Heart right ventricle (tissue), 16 donors: Measurements from ENCODE around the gene COL13A1. TPM values are rescaled to one million over a fixed set of nuclear protein-coding genes. Genes with fewer than 3 reads are reported as not detected.

Experiments
- ATAC-seq, 8 donors: fragments of 200-7000 bp; cut with Tn5 transposase; one replicate each; pipeline ENCODE4 v1.9.1; 2020; ENCODE audit warnings: mild to moderate bottlenecking in 8 of 8, moderate library complexity in 8 of 8, moderate number of reproducible peaks in 1 of 8
- DNase-seq, 2 donors: peaks; one replicate each; pipeline ENCODE4 v3.0.0-alpha.2; 2020
- H3K27ac ChIP-seq, 10 donors: fragments of 200-600 bp; sonication (generic) in 2 of 10; one replicate each; pipeline versions ENCODE4 v1.5.0 to v1.8.0; 2020 to 2022; ENCODE audit warnings: mild to moderate bottlenecking in 3 of 10
- H3K27me3 ChIP-seq, 7 donors: fragments of 200-600 bp; one replicate each; pipeline ENCODE4 v1.8.0; 2021 to 2022; ENCODE audit warnings: mild to moderate bottlenecking in 2 of 7
- H3K36me3 ChIP-seq, 9 donors: fragments of 200-600 bp; sonication (generic) in 1 of 9; one replicate each; pipeline versions ENCODE4 v1.5.0 to v1.8.0; 2020 to 2022; ENCODE audit warnings: mild to moderate bottlenecking in 2 of 9
- H3K4me1 ChIP-seq, 9 donors: fragments of 200-600 bp; sonication (generic) in 1 of 9; one replicate each; pipeline versions ENCODE4 v1.5.0 to v1.8.0; 2020 to 2022; ENCODE audit warnings: mild to moderate bottlenecking in 4 of 9
- H3K4me3 ChIP-seq, 10 donors: fragments of 200-600 bp; sonication (generic) in 2 of 10; one replicate each; pipeline versions ENCODE4 v1.5.0 to v1.8.0; 2020 to 2022; ENCODE audit warnings: mild to moderate bottlenecking in 7 of 10, moderate library complexity in 2 of 10
- H3K9me3 ChIP-seq, 11 donors: fragments of 200-600 bp in 10 of 11; sonication (generic) in 2 of 11; one replicate each; pipeline versions ENCODE4 v1.5.0 to v1.8.0; 2013 to 2022; ENCODE audit warnings: mild to moderate bottlenecking in 2 of 11, control low read depth in 1 of 11, moderate library complexity in 1 of 11
- WGBS, 2 donors: extraction: QIAGEN DNeasy Blood & Tissue Kit; methylation state at CpG; one replicate each; pipeline ENCODE4 v1.1.7; 2013; ENCODE audit warnings: inconsistent platforms in 1 of 2; 5-methylcytosine and 5-hydroxymethylcytosine counted together
- intact Hi-C, 10 donors: fragments of 100-400 bp; cut with DNase I; formaldehyde crosslinking; loops; one replicate each; pipeline versions ENCODE4 v1.11.1 to v1.14.2; 2022
- polyA plus RNA-seq, 2 donors: library from polyadenylated mRNA; stranded (reverse); fragments of 200-250 nt; gene quantifications; one replicate each; pipeline ENCODE4 v1.2.3, GENCODE V29; 2013
- total RNA-seq, 10 donors: library from RNA; stranded (reverse); fragmentation: NEBNext Ultra II Directional in 3 of 10; extraction: Animal tissue kit (Norgen Biotek cat#: 25700) in 3 of 10; gene quantifications; one replicate each; pipeline versions ENCODE4 v1.2.1 to v1.2.4, GENCODE V29; 2021 to 2023
- TF ChIP-seq, protein P1 (sequence below), 9 donors: fragments of 200-600 bp; sonication (generic) in 2 of 9; IDR thresholded peaks; one replicate each; pipeline versions ENCODE4 v1.5.0 to v1.8.0; 2021 to 2022; ENCODE audit warnings: antibody characterized with exemption in 9 of 9, mild to moderate bottlenecking in 5 of 9, moderate library complexity in 1 of 9
- donor health status: Arrhythmogenic right ventricular cardiomyopathy.
- donor health status: ischemic (EF 13 %, LVEDD 7.1; RV severe dilation, severe dysfunction).
- donor health status: healthy with polysubstance abuse.
- donor health status: DM: no; HTN: yes; CAD: no.
- donor health status: DM: no; HTN: no; CAD: no.
- donor health status: ischemic (EF 25% LVEDD 6.9; RV normal size, moderate dysfunction).
- donor health status: ischemic (EF 25% LVEDD 5.7; RV mildly dilated, moderate dysfunction).
- donor health status: healthy.
- donor health status: DM: yes; HTN: yes; CAD: no.
- donor health status: Ischemic cardiomyopathy.
- donor health status: ischemic (EF 35%, LVEDD 5.7; RV mildly dilated, moderate dysfunction).
- donor health status: nonischemic (EF 11% LVEDD 7.7; RV severe dilation, severe dysfunction).
- donor health status: DM: yes; HTN: yes; CAD: no.
- donor health status: PGD.
- donor health status: ischemic (EF 29% LVEDD 5.4; RV normal size, mild dysfunction).
- donor health status: nonischemic (EF 23%, LVEDD 6.1; RV moderate dilation, normal function).

The COL13A1 gene
- total and polyA plus RNA-seq, 12 donors: 0.70 to 6.8 (median 2.7) TPM

- TF ChIP-seq, protein P1, sequence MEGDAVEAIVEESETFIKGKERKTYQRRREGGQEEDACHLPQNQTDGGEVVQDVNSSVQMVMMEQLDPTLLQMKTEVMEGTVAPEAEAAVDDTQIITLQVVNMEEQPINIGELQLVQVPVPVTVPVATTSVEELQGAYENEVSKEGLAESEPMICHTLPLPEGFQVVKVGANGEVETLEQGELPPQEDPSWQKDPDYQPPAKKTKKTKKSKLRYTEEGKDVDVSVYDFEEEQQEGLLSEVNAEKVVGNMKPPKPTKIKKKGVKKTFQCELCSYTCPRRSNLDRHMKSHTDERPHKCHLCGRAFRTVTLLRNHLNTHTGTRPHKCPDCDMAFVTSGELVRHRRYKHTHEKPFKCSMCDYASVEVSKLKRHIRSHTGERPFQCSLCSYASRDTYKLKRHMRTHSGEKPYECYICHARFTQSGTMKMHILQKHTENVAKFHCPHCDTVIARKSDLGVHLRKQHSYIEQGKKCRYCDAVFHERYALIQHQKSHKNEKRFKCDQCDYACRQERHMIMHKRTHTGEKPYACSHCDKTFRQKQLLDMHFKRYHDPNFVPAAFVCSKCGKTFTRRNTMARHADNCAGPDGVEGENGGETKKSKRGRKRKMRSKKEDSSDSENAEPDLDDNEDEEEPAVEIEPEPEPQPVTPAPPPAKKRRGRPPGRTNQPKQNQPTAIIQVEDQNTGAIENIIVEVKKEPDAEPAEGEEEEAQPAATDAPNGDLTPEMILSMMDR (IDR thresholded peaks at IDR 0.05): no peak
- H3K27me3 ChIP-seq: peaks cover 0 to 35% (median 27%) of the 10 kb centered on the region in 7 donors
- H3K4me1 ChIP-seq: no peaks in the 10 kb centered on the region
- DNase-seq (no peak), ATAC-seq (no peak)
- intact Hi-C loops: no loop called here
- WGBS, 2 donors: 40 to 71% methylated on average over 3 of the region's 3 CpGs
- H3K36me3 ChIP-seq: no peaks in the 10 kb centered on the region
- peaks cover 0 to 4% (median 0%) of the 10 kb centered on the region in 11 donors for H3K9me3 ChIP-seq
- no peak overlapping the region for H3K4me3 ChIP-seq
- H3K27ac ChIP-seq: no peak overlapping the region
These were observed 20.1 kb upstream of the COL13A1 start for GRCh38 chr10:69781576-69781975.

- 58 to 67% methylated on average over 2 of the region's 2 CpGs for WGBS, 2 donors
- no peak overlapping the region for H3K27ac ChIP-seq
- H3K27me3 ChIP-seq: peaks cover 0 to 38% (median 27%) of the 10 kb centered on the region in 7 donors
- no peak for ATAC-seq
- no peaks in the 10 kb centered on the region for H3K36me3 ChIP-seq
- TF ChIP-seq, protein P1 (IDR thresholded peaks at IDR 0.05): no peak
- H3K4me3 ChIP-seq: no peak overlapping the region
- DNase-seq: no peak
- H3K4me1 ChIP-seq: no peaks in the 10 kb centered on the region
- H3K9me3 ChIP-seq: peaks cover 0 to 4% (median 0%) of the 10 kb centered on the region in 11 donors
- intact Hi-C loops: no loop called here
These were observed 18.2 kb upstream of the COL13A1 start for GRCh38 chr10:69783515-69783914.

DNA sequence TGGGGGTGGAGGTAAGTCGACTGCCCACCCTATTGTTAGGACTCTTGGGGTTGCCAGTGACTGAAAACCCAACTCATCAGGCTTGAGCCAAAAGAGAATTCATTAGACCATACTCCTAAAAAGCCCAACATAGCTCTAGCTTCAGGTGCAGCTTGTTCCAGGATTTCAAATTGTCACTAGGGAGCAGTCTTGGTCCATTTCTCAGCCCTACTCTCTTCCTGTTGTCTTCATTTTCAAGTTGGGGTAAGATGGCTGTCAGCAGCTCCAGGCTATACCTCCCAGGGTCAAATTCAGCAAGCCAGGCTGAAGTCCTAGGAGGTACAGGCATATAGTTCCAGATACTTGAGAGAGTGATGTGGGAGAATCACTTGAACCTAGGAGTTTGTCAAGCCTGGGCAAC lies 14.9 kb upstream of the COL13A1 start:
- WGBS, 2 donors: 40 to 66% methylated on average over 1 of the region's 1 CpG
- DNase-seq: no peak
- no peaks in the 10 kb centered on the region for H3K4me1 ChIP-seq
- H3K27me3 ChIP-seq: peaks cover 0 to 30% (median 23%) of the 10 kb centered on the region in 7 donors
- H3K27ac ChIP-seq: no peak overlapping the region
- H3K36me3 ChIP-seq: no peaks in the 10 kb centered on the region
- peaks cover 0 to 4% (median 0%) of the 10 kb centered on the region in 11 donors for H3K9me3 ChIP-seq
- no peak overlapping the region for H3K4me3 ChIP-seq
- no peak for ATAC-seq
- intact Hi-C loops: loop anchor here in 2 of 10 donors (5.0 kb wide), 1 partner anchor 126 kb away; no protein-coding TSS in a partner anchor
- TF ChIP-seq, protein P1 (IDR thresholded peaks at IDR 0.05): peak in 5 of 9 donors; percentile 11 to 42 (median 22)

DNA sequence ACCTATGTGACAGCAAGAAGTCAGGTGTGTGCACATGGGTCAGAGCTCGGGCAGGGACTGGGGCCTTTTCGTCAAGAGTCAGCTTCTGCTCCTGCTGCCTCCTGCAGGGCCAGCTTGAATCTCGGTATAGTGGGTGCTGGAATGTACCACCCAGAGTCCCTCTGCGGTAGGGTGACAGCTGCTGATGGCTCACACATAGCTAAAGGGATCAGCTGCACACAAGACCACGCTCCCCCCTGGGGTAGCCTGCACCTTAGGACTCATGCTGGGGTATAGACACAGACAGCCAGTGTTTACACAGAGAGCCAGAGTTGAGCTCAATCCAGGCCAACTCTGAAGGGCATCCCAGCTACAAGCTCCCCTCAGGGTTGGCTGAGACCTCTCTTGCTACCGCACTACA lies 14.0 kb upstream of the COL13A1 start:
- intact Hi-C loops: loop anchor here in 2 of 10 donors (5.0 kb wide), 1 partner anchor 125 kb away; no protein-coding TSS in a partner anchor
- Histone ChIP-seq H3K9me3 (peaks cover 0 to 4% (median 0%) of the 10 kb centered on the region in 11 donors), H3K4me3 (no peak overlapping the region), H3K27ac (no peak overlapping the region), H3K36me3 (no peaks in the 10 kb centered on the region), H3K4me1 (no peaks in the 10 kb centered on the region), H3K27me3 (peaks cover 0 to 22% (median 17%) of the 10 kb centered on the region in 7 donors)
- ATAC-seq: no peak
- WGBS, 2 donors: 90 to 91% methylated on average over 6 of the region's 6 CpGs
- TF ChIP-seq, protein P1 (IDR thresholded peaks at IDR 0.05): no peak
- DNase-seq: no peak
